H9 (cell line): ENCODE results near the gene IL31. TPM values are rescaled to one million over a fixed set of nuclear protein-coding genes. Genes with fewer than 3 reads are reported as not detected.

ENCODE experiments used
- DNase-seq: peaks from one replicate; pipeline ENCODE4 v3.0.0-alpha.2; 2017
- H2AFZ ChIP-seq: one replicate; pipeline ENCODE4 v1.6.1; 2013; ENCODE audit warnings: mild to moderate bottlenecking, low read length, control low read depth, moderate library complexity
- H2AK5ac ChIP-seq: 2 replicates; pipeline ENCODE4 v1.6.1; 2013; ENCODE audit warnings: low read length, control low read depth, mixed read lengths; ENCODE audit not compliant: insufficient read length
- H2BK120ac ChIP-seq: one replicate; pipeline ENCODE4 v1.6.1; 2013; ENCODE audit warnings: low read depth, mild to moderate bottlenecking, low read length, control low read depth, inconsistent platforms; ENCODE audit not compliant: poor library complexity, severe bottlenecking
- H2BK12ac ChIP-seq: 2 replicates; pipeline ENCODE4 v1.6.1; 2013; ENCODE audit warnings: low read length, control low read depth, mixed read lengths, low read depth; ENCODE audit not compliant: insufficient read length
- H2BK15ac ChIP-seq: 2 replicates; pipeline ENCODE4 v1.6.1; 2013; ENCODE audit warnings: low read depth, low read length, control low read depth
- H2BK20ac ChIP-seq: one replicate; pipeline ENCODE4 v1.6.1; 2013; ENCODE audit warnings: low read depth, mild to moderate bottlenecking, low read length, control low read depth, inconsistent platforms; ENCODE audit not compliant: poor library complexity, severe bottlenecking
- H2BK5ac ChIP-seq: 2 replicates; pipeline ENCODE4 v1.6.1; 2013; ENCODE audit warnings: low read length, control low read depth, mixed read lengths; ENCODE audit not compliant: insufficient read length
- H3K14ac ChIP-seq: 2 replicates; pipeline ENCODE4 v1.6.1; 2013; ENCODE audit warnings: low read length, control low read depth; ENCODE audit not compliant: insufficient read depth
- H3K18ac ChIP-seq: 2 replicates; pipeline ENCODE4 v1.6.1; 2013; ENCODE audit warnings: low read depth, mild to moderate bottlenecking, mixed read lengths, low read length, control low read depth; ENCODE audit not compliant: insufficient read length
- H3K23ac ChIP-seq: 2 replicates; pipeline ENCODE4 v1.6.1; 2013; ENCODE audit warnings: low read length, control low read depth, mixed read lengths, low read depth; ENCODE audit not compliant: insufficient read length
- H3K23me2 ChIP-seq: 2 replicates; pipeline ENCODE4 v1.6.1; 2013; ENCODE audit warnings: low read depth, mild to moderate bottlenecking, mixed read lengths, low read length, control low read depth; ENCODE audit not compliant: insufficient read length, poor library complexity, severe bottlenecking
- H3K27ac ChIP-seq: 2 replicates; pipeline ENCODE4 v1.5.1; 2013; ENCODE audit warnings: low read length, control low read depth, mixed read lengths, low read depth; ENCODE audit not compliant: insufficient read length
- H3K27me3 ChIP-seq: 2 replicates; pipeline ENCODE4 v1.6.1; 2013; ENCODE audit warnings: low read length, control low read depth, inconsistent platforms; ENCODE audit not compliant: insufficient read depth
- H3K4ac ChIP-seq: 2 replicates; pipeline ENCODE4 v1.6.1; 2013; ENCODE audit warnings: low read depth, mild to moderate bottlenecking, control low read depth, inconsistent platforms, low read length, moderate library complexity
- H3K4me1 ChIP-seq: 2 replicates; pipeline ENCODE4 v1.6.1; 2013; ENCODE audit warnings: low read length, control low read depth, inconsistent platforms; ENCODE audit not compliant: insufficient read depth
- H3K4me2 ChIP-seq: 2 replicates; pipeline ENCODE4 v1.6.1; 2013; ENCODE audit warnings: low read length, control low read depth, mixed read lengths; ENCODE audit not compliant: insufficient read length, insufficient read depth
- H3K56ac ChIP-seq: 2 replicates; pipeline ENCODE4 v1.6.1; 2013; ENCODE audit warnings: low read depth, mild to moderate bottlenecking, mixed read lengths, low read length, control low read depth; ENCODE audit not compliant: insufficient read length
- H3K79me1 ChIP-seq: 2 replicates; pipeline ENCODE4 v1.6.1; 2013; ENCODE audit warnings: low read depth, mild to moderate bottlenecking, moderate library complexity, low read length, control low read depth, inconsistent platforms; ENCODE audit not compliant: insufficient read depth, poor library complexity, severe bottlenecking
- H3K79me2 ChIP-seq: 2 replicates; pipeline ENCODE4 v1.6.1; 2013; ENCODE audit warnings: low read length, control low read depth, inconsistent platforms; ENCODE audit not compliant: insufficient read depth
- H3K9ac ChIP-seq: 2 replicates; pipeline ENCODE4 v1.6.1; 2013; ENCODE audit warnings: low read length, control low read depth, mixed read lengths; ENCODE audit not compliant: insufficient read length; ENCODE audit errors: extremely low read depth
- H3K9me3 ChIP-seq: one replicate; pipeline ENCODE4 v1.6.1; 2013; ENCODE audit warnings: low read depth, low read length, inconsistent platforms; ENCODE audit not compliant: control insufficient read depth
- H3T11ph ChIP-seq: one replicate; pipeline ENCODE4 v1.6.1; 2013; ENCODE audit warnings: mild to moderate bottlenecking, low read length, control low read depth, inconsistent platforms
- H4K20me1 ChIP-seq: one replicate; pipeline ENCODE4 v1.6.1; 2013; ENCODE audit not compliant: control insufficient read depth, insufficient read length, insufficient read depth
- H4K5ac ChIP-seq: 2 replicates; pipeline ENCODE4 v1.6.1; 2013; ENCODE audit warnings: low read depth, mild to moderate bottlenecking, mixed read lengths, low read length, control low read depth; ENCODE audit not compliant: insufficient read length
- H4K8ac ChIP-seq: replicated peaks from 2 replicates; pipeline ENCODE4 v1.6.1; 2013; ENCODE audit warnings: low read length, control low read depth, mixed read lengths, low read depth; ENCODE audit not compliant: insufficient read length
- H4K91ac ChIP-seq: 2 replicates; pipeline ENCODE4 v1.6.1; 2013; ENCODE audit warnings: low read depth, mild to moderate bottlenecking, moderate library complexity, mixed read lengths, low read length, control low read depth; ENCODE audit not compliant: insufficient read length
- H3K27ac Mint-ChIP-seq, 3 experiments: 2 replicates in 2 of 3; 3 replicates in 1 of 3; pipeline ENCODE4 v1.8.0; 2020 to 2021; ENCODE audit warnings: mixed read lengths in 3 of 3, mild to moderate bottlenecking in 1 of 3, moderate library complexity in 1 of 3
- H3K27me3 Mint-ChIP-seq: 2 replicates; pipeline ENCODE4 v1.8.0; 2021; ENCODE audit warnings: low read depth, mild to moderate bottlenecking, moderate library complexity, mixed read lengths
- H3K36me3 Mint-ChIP-seq, 3 experiments: 2 replicates in 2 of 3; 3 replicates in 1 of 3; pipeline ENCODE4 v1.8.0; 2020 to 2021; ENCODE audit warnings: low read depth in 3 of 3, mixed read lengths in 3 of 3; ENCODE audit not compliant: insufficient read depth in 1 of 3
- H3K4me1 Mint-ChIP-seq, 2 experiments: 2 replicates each; pipeline ENCODE4 v1.8.0; 2020; ENCODE audit warnings: mixed read lengths in 2 of 2
- H3K4me3 Mint-ChIP-seq, 2 experiments: 2 replicates in 1 of 2; 3 replicates in 1 of 2; pipeline ENCODE4 v1.8.0; 2020 to 2021; ENCODE audit warnings: mild to moderate bottlenecking in 2 of 2, mixed read lengths in 2 of 2, moderate library complexity in 1 of 2
- H3K9me3 Mint-ChIP-seq, 2 experiments: 2 replicates in 1 of 2; 3 replicates in 1 of 2; pipeline ENCODE4 v1.8.0; 2020; ENCODE audit warnings: mild to moderate bottlenecking in 2 of 2, mixed read lengths in 2 of 2, moderate library complexity in 1 of 2
- CTCF ChIP-seq: fragments of 200-600 bp; sonication (generic); conservative IDR thresholded peaks from 3 replicates; pipeline ENCODE4 v1.8.0; 2021; ENCODE audit warnings: antibody characterized with exemption, mild to moderate bottlenecking
- WGBS: extraction: QIAGEN DNeasy Blood & Tissue Kit; methylation state at CpG from one replicate; pipeline ENCODE4 v1.1.7; 2013; ENCODE audit warnings: missing lambda C conversion rate, low lambda C conversion rate, mixed read lengths; ENCODE audit not compliant: insufficient read length; ENCODE audit errors: extremely low coverage; 5-methylcytosine and 5-hydroxymethylcytosine counted together
- total RNA-seq: library from RNA; stranded (reverse); gene quantifications from 2 replicates; pipeline ENCODE4 v1.2.1, GENCODE V29; 2021

IL31 gene
- total RNA-seq, 1 experiment from 2014 or later: not detected

- Histone ChIP-seq H2BK5ac (no peak overlapping the region), H3T11ph (no peak overlapping the region), H4K20me1 (no peaks in the 10 kb centered on the region), H2AK5ac (no peak overlapping the region), H3K18ac (no peak overlapping the region), H4K8ac (no peak overlapping the region), H3K23me2 (peaks cover 7% of the 10 kb centered on the region), H4K5ac (no peak overlapping the region), H3K23ac (no peak overlapping the region), H3K56ac (no peak overlapping the region), H4K91ac (no peak overlapping the region), H2AFZ (no peak overlapping the region), H3K9ac (no peak overlapping the region), H3K4ac (no peak overlapping the region), H2BK15ac (no peak overlapping the region), H3K27me3 (peaks cover 4% of the 10 kb centered on the region; the same call in 1 of the 2 replicates), H2BK20ac (no peak overlapping the region), H3K4me1 (no peaks in the 10 kb centered on the region; the same call in 1 of the 2 replicates), H3K27ac (no peak overlapping the region), H2BK120ac (no peak overlapping the region), H3K9me3 (no peaks in the 10 kb centered on the region), H3K14ac (no peak overlapping the region), H3K79me1 (no peaks in the 10 kb centered on the region), H3K4me2 (no peak overlapping the region), H3K79me2 (no peaks in the 10 kb centered on the region), H2BK12ac (no peak overlapping the region)
- no peak overlapping the region for H3K27ac Mint-ChIP-seq
- no peak for DNase-seq
- TF ChIP-seq CTCF: no peak
- H3K36me3 Mint-ChIP-seq: no peaks in the 10 kb centered on the region; a peak in 1 of 7 replicates
- WGBS: no CpG with 5 or more reads among the region's 6 CpGs
- H3K4me1 Mint-ChIP-seq: peaks cover 15 to 21% of the 10 kb centered on the region in 2 experiments
- no peak overlapping the region for H3K4me3 Mint-ChIP-seq
- peaks cover 57% of the 10 kb centered on the region for H3K27me3 Mint-ChIP-seq
- H3K9me3 Mint-ChIP-seq: no peaks in the 10 kb centered on the region
These were observed 28.0 kb upstream of the IL31 start for GRCh38 chr12:122202017-122202416.
